CD4-positive, alpha-beta T cell treated with Interleukin-21 for 1 hour (primary cell): ENCODE results near the gene TOM1L2.

Source experiments
- DNase-seq: peaks from one replicate; pipeline ENCODE4 v3.0.0-alpha.2; 2020

TOM1L2 gene

GRCh38 chr17:17868641-17869522 is 103.3 kb downstream of the TOM1L2 start:
- no peak for DNase-seq

- DNase-seq: no peak
These were observed 105.3 kb downstream of the TOM1L2 start for GRCh38 chr17:17866897-17867296.

GRCh38 chr17:17866425-17866824 is 105.8 kb downstream of the TOM1L2 start:
- no peak for DNase-seq

GRCh38 chr17:17865035-17865434 is 107.2 kb downstream of the TOM1L2 start:
- DNase-seq: no peak

GRCh38 chr17:17860766-17861107 is 111.5 kb downstream of the TOM1L2 start:
- no peak for DNase-seq

- DNase-seq: peak; percentile 79
These were observed 112.1 kb downstream of the TOM1L2 start for GRCh38 chr17:17859909-17860765.

- DNase-seq: no peak
These were observed 114.7 kb downstream of the TOM1L2 start for GRCh38 chr17:17857496-17857895.

GRCh38 chr17:17856386-17856785 is 115.8 kb downstream of the TOM1L2 start:
- no peak for DNase-seq

- no peak for DNase-seq
These were observed 116.2 kb downstream of the TOM1L2 start for GRCh38 chr17:17855976-17856375.

GRCh38 chr17:17853811-17854447 is 118.3 kb downstream of the TOM1L2 start:
- no peak for DNase-seq

- DNase-seq: no peak
These were observed 119.3 kb downstream of the TOM1L2 start for GRCh38 chr17:17852930-17853329.

GRCh38 chr17:17851103-17852002 is 120.8 kb downstream of the TOM1L2 start:
- no peak for DNase-seq

GRCh38 chr17:17849845-17850373 is 122.3 kb downstream of the TOM1L2 start:
- peak; percentile 87 for DNase-seq

GRCh38 chr17:17849147-17849820 is 122.9 kb downstream of the TOM1L2 start:
- peak; percentile 92 for DNase-seq

GRCh38 chr17:17848311-17849082 is 123.7 kb downstream of the TOM1L2 start:
- no peak for DNase-seq

- DNase-seq: no peak
These were observed 124.5 kb downstream of the TOM1L2 start for GRCh38 chr17:17847726-17848125.

GRCh38 chr17:17847118-17847689 is 125.0 kb downstream of the TOM1L2 start:
- DNase-seq: no peak

- DNase-seq: no peak
These were observed 125.6 kb downstream of the TOM1L2 start for GRCh38 chr17:17846645-17847044.

GRCh38 chr17:17846003-17846402 is 126.2 kb downstream of the TOM1L2 start:
- no peak for DNase-seq

GRCh38 chr17:17845046-17845775 is 127.0 kb downstream of the TOM1L2 start:
- DNase-seq: no peak
